Stimulated activated CD8-positive, alpha-beta memory T cell treated with anti-CD3 and anti-CD28 coated beads, Interleukin-15, amount 100 ng/mL, for 4 hours (primary cell): ENCODE data around the gene NXF2.
"Not testable (repeated sequence)": the region's sequence is repeated elsewhere in the genome, so short reads cannot be mapped to it uniquely, and the experiment has no call there.

Source experiments
- DNase-seq, 2 donors: peaks; one replicate each; pipeline ENCODE4 v3.0.0-alpha.2; 2020; ENCODE audit warnings: low read depth in 2 of 2

The NXF2 gene

GRCh38 chrX:102246893-102247292 is at the start of gene NXF2:
Gene NXF2 (plus strand): TSS chrX:102247167. CDS start chrX:102307079, 59,912 bp downstream.
- not testable (repeated sequence) for DNase-seq

- DNase-seq, result not testable (repeated sequence)
Measured at GRCh38 chrX:102207940-102208339, 39.0 kb upstream of the NXF2 start.

GRCh38 chrX:102214986-102215385 is 32.0 kb upstream of the NXF2 start, which contains the start of gene TCP11X1:
Gene TCP11X1 (plus strand): TSS chrX:102215301.
- DNase-seq, result not testable (repeated sequence)

GRCh38 chrX:102216497-102216896 is 30.5 kb upstream of the NXF2 start:
- DNase-seq, result not testable (repeated sequence)

GRCh38 chrX:102235678-102236077 is 11.3 kb upstream of the NXF2 start:
- DNase-seq, result not testable (repeated sequence)

GRCh38 chrX:102240265-102240664 is 6.7 kb upstream of the NXF2 start:
- DNase-seq, result not testable (repeated sequence)

- not testable (repeated sequence) for DNase-seq
Measured at GRCh38 chrX:102272231-102272630, 25.3 kb downstream of the NXF2 start.

- DNase-seq, result no peak
Measured at GRCh38 chrX:102338162-102338561, 91.2 kb downstream of the NXF2 start.

- DNase-seq, result no peak
Measured at GRCh38 chrX:102339312-102340298, 92.6 kb downstream of the NXF2 start.

GRCh38 chrX:102341867-102342266 is 94.9 kb downstream of the NXF2 start:
- no peak for DNase-seq

GRCh38 chrX:102345916-102346315 is 98.9 kb downstream of the NXF2 start:
- no peak for DNase-seq
